Inflammatory macrophage (primary cell): ENCODE results near the gene WDR38.

Experiments
- DNase-seq, 2 donors: peaks; one replicate each; pipeline ENCODE4 v3.0.0-alpha.2; 2020 to 2022

WDR38 gene

GRCh38 chr9:124859803-124860581 is 6.7 kb downstream of the WDR38 start:
- peak in 1 of 2 donors; percentile 21 for DNase-seq

GRCh38 chr9:124860582-124861341 is 7.5 kb downstream of the WDR38 start:
- no peak for DNase-seq

- DNase-seq = peak; percentile 95 to 97
Measured at GRCh38 chr9:124861342-124862229, 8.3 kb downstream of the WDR38 start, which contains the start of the genes ARPC5L and RPL35. Gene ARPC5L (plus strand): TSS chr9:124862130. CDS start chr9:124869291, 7,161 bp downstream. Gene RPL35 (minus strand): TSS chr9:124861957. CDS start chr9:124861912, 45 bp downstream.

- no peak for DNase-seq
Measured at GRCh38 chr9:124863371-124863871, 10.2 kb downstream of the WDR38 start.

GRCh38 chr9:124868511-124869465 is 15.5 kb downstream of the WDR38 start:
- peak; percentile 86 to 89 for DNase-seq

- peak; percentile 6 to 37 for DNase-seq
Measured at GRCh38 chr9:124869466-124869985, 16.3 kb downstream of the WDR38 start.

GRCh38 chr9:124869986-124870560 is 16.8 kb downstream of the WDR38 start:
- peak; percentile 19 to 20 for DNase-seq

- no peak for DNase-seq
Measured at GRCh38 chr9:124870723-124871122, 17.5 kb downstream of the WDR38 start.

GRCh38 chr9:124871156-124871561 is 17.9 kb downstream of the WDR38 start:
- DNase-seq = no peak

- no peak for DNase-seq
Measured at GRCh38 chr9:124873664-124874063, 20.4 kb downstream of the WDR38 start.

GRCh38 chr9:124875501-124875900 is 22.2 kb downstream of the WDR38 start:
- DNase-seq = no peak

- DNase-seq = no peak
Measured at GRCh38 chr9:124877021-124877782, 23.9 kb downstream of the WDR38 start.

- DNase-seq = no peak
Measured at GRCh38 chr9:124878021-124878420, 24.8 kb downstream of the WDR38 start.

- DNase-seq = no peak
Measured at GRCh38 chr9:124878518-124878917, 25.3 kb downstream of the WDR38 start.

- DNase-seq = no peak
Measured at GRCh38 chr9:124879226-124879625, 26.0 kb downstream of the WDR38 start.

GRCh38 chr9:124880501-124880900 is 27.2 kb downstream of the WDR38 start:
- no peak for DNase-seq

GRCh38 chr9:124881138-124881743 is 28.0 kb downstream of the WDR38 start:
- DNase-seq = no peak

- no peak for DNase-seq
Measured at GRCh38 chr9:124882231-124882630, 29.0 kb downstream of the WDR38 start.

GRCh38 chr9:124884376-124884775 is 31.1 kb downstream of the WDR38 start:
- no peak for DNase-seq
